Measurements from ENCODE around the gene LPP.

The LPP gene

GRCh38 chr3:188772886-188773285 is 618.9 kb downstream of the LPP start:
- TF ChIP-seq CTCF (IDR thresholded peaks at IDR 0.05; ENCODE audit: low read length) (no peak), EZH2 (optimal IDR thresholded peaks at IDR 0.05; ENCODE audit: low read depth, low read length) (no peak), EZH2phosphoT487 (IDR thresholded peaks at IDR 0.05; ENCODE audit: low read length) (no peak)
- no peak overlapping the region for H3K27ac ChIP-seq (ENCODE audit: low read length)

GRCh38 chr3:188775412-188775811 is 621.5 kb downstream of the LPP start:
- no peak for DNase-seq
- Histone ChIP-seq H3F3A (ENCODE audit: insufficient read depth, low read length) (no peaks in the 10 kb centered on the region), H3K9me3 (replicated peaks; ENCODE audit: insufficient read depth, low read length) (no peaks in the 10 kb centered on the region), H3K9ac (ENCODE audit: low read length) (no peak overlapping the region), H3K27ac (ENCODE audit: low read length) (no peak overlapping the region), H3K9me2 (replicated peaks; ENCODE audit: insufficient read depth, low read length) (no peaks in the 10 kb centered on the region), H3K36me3 (replicated peaks; ENCODE audit: insufficient read depth, low read length) (no peaks in the 10 kb centered on the region), H3K79me2 (ENCODE audit: low read length) (no peaks in the 10 kb centered on the region), H2AFZ (ENCODE audit: low read length) (no peak overlapping the region), H3K4me1 (ENCODE audit: low read length) (no peaks in the 10 kb centered on the region), H3K27me3 (replicated peaks; ENCODE audit: insufficient read depth, low read length) (no peaks in the 10 kb centered on the region), H3K4me3 (ENCODE audit: low read length) (no peak overlapping the region), H4K20me1 (ENCODE audit: insufficient read depth, low read length) (no peaks in the 10 kb centered on the region), H3K4me2 (ENCODE audit: low read depth, low read length) (no peak overlapping the region)
- TF ChIP-seq CTCF (IDR thresholded peaks at IDR 0.05; ENCODE audit: low read length) (no peak), EZH2 (optimal IDR thresholded peaks at IDR 0.05; ENCODE audit: low read depth, low read length) (no peak), EZH2phosphoT487 (IDR thresholded peaks at IDR 0.05; ENCODE audit: low read length) (no peak)

More at GRCh38 chr3:188772886-188773285, 618.9 kb downstream of the LPP start:
- H3K9ac ChIP-seq (ENCODE audit: low read length) = no peak overlapping the region
- H3K9me3 ChIP-seq (replicated peaks; ENCODE audit: insufficient read depth, low read length) = no peaks in the 10 kb centered on the region
- no peak for DNase-seq
- H3K4me3 ChIP-seq (ENCODE audit: low read length) = no peak overlapping the region
- no peaks in the 10 kb centered on the region for H3K36me3 ChIP-seq (replicated peaks; ENCODE audit: insufficient read depth, low read length)
- no peaks in the 10 kb centered on the region for H3K9me2 ChIP-seq (replicated peaks; ENCODE audit: insufficient read depth, low read length)
- no peaks in the 10 kb centered on the region for H3F3A ChIP-seq (ENCODE audit: insufficient read depth, low read length)
- no peaks in the 10 kb centered on the region for H4K20me1 ChIP-seq (ENCODE audit: insufficient read depth, low read length)
- no peak overlapping the region for H3K4me2 ChIP-seq (ENCODE audit: low read depth, low read length)
- no peaks in the 10 kb centered on the region for H3K27me3 ChIP-seq (replicated peaks; ENCODE audit: insufficient read depth, low read length)
- H3K79me2 ChIP-seq (ENCODE audit: low read length) = no peaks in the 10 kb centered on the region
- H3K4me1 ChIP-seq (ENCODE audit: low read length) = no peaks in the 10 kb centered on the region
- H2AFZ ChIP-seq (ENCODE audit: low read length) = no peak overlapping the region

DNA sequence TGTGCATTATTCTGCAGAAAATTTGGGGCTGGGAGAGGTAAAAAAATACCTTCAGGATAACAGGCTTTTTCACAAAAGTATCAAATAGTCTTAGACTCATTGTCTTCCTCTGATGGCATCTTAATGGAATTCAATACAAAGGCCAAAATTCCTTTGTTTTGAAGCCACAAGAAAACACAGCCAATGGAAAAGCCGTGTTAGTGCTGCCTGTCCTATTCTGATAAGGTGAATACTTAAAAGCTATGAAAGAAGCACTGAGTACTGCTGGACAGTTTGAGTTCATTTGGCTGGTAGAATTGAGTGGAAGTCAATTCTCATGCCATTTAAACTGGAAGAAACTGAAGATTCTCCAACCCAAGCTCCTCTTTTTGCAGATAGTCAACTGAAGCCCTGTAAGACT is 622.5 kb downstream of the LPP start:
- H3K36me3 ChIP-seq (replicated peaks; ENCODE audit: insufficient read depth, low read length) = no peaks in the 10 kb centered on the region
- H4K20me1 ChIP-seq (ENCODE audit: insufficient read depth, low read length) = no peaks in the 10 kb centered on the region
- no peak overlapping the region for H3K9ac ChIP-seq (ENCODE audit: low read length)
- no peaks in the 10 kb centered on the region for H3K27me3 ChIP-seq (replicated peaks; ENCODE audit: insufficient read depth, low read length)
- no peak overlapping the region for H3K4me3 ChIP-seq (ENCODE audit: low read length)
- H3K9me3 ChIP-seq (replicated peaks; ENCODE audit: insufficient read depth, low read length) = no peaks in the 10 kb centered on the region
- H3K4me1 ChIP-seq (ENCODE audit: low read length) = no peaks in the 10 kb centered on the region
- H3K27ac ChIP-seq (ENCODE audit: low read length) = no peak overlapping the region
- no peak overlapping the region for H3K4me2 ChIP-seq (ENCODE audit: low read depth, low read length)
- H3K9me2 ChIP-seq (replicated peaks; ENCODE audit: insufficient read depth, low read length) = no peaks in the 10 kb centered on the region
- no peaks in the 10 kb centered on the region for H3F3A ChIP-seq (ENCODE audit: insufficient read depth, low read length)
- no peak overlapping the region for H2AFZ ChIP-seq (ENCODE audit: low read length)
- DNase-seq = no peak
- H3K79me2 ChIP-seq (ENCODE audit: low read length) = no peaks in the 10 kb centered on the region
- TF ChIP-seq CTCF (IDR thresholded peaks at IDR 0.05; ENCODE audit: low read length) = no peak
- TF ChIP-seq EZH2phosphoT487 (IDR thresholded peaks at IDR 0.05; ENCODE audit: low read length) = no peak
- no peak for TF ChIP-seq EZH2 (optimal IDR thresholded peaks at IDR 0.05; ENCODE audit: low read depth, low read length)

Measured in MM.1S (cell line).